Mesendoderm (in vitro differentiated cells): Measurements from ENCODE around the gene IQCB1.
"Not testable (repeated sequence)": the region's sequence is repeated elsewhere in the genome, so short reads cannot be mapped to it uniquely, and the experiment has no call there.

Source experiments
- DNase-seq: peaks from one replicate; pipeline ENCODE4 v3.0.0; 2013
- H2AK5ac ChIP-seq: 2 replicates; pipeline ENCODE4 v1.6.1; 2013; ENCODE audit warnings: low read length, inconsistent platforms
- H2BK120ac ChIP-seq: 2 replicates; pipeline ENCODE4 v1.6.1; 2013; ENCODE audit warnings: low read depth, mild to moderate bottlenecking, low read length, moderate library complexity, mixed read lengths
- H2BK15ac ChIP-seq: replicated peaks from 2 replicates; pipeline ENCODE4 v1.6.1; 2013; ENCODE audit warnings: low read depth, mild to moderate bottlenecking, moderate library complexity
- H2BK5ac ChIP-seq: 2 replicates; pipeline ENCODE4 v1.6.1; 2013; ENCODE audit warnings: low read length, inconsistent platforms
- H3K18ac ChIP-seq: 2 replicates; pipeline ENCODE4 v1.6.1; 2013; ENCODE audit warnings: mild to moderate bottlenecking, low read length, mixed read lengths
- H3K23ac ChIP-seq: one replicate; pipeline ENCODE4 v1.6.1; 2013; ENCODE audit warnings: low read length
- H3K27ac ChIP-seq: 2 replicates; pipeline ENCODE4 v1.5.1; 2013; ENCODE audit warnings: low read depth, mild to moderate bottlenecking, inconsistent platforms, low read length, moderate library complexity
- H3K27me3 ChIP-seq: 2 replicates; pipeline ENCODE4 v1.6.1; 2013; ENCODE audit warnings: low read length, control low read depth, mild to moderate bottlenecking, inconsistent platforms; ENCODE audit not compliant: insufficient read depth, poor library complexity
- H3K36me3 ChIP-seq: 2 replicates; pipeline ENCODE4 v1.6.1; 2013; ENCODE audit warnings: low read length, inconsistent platforms; ENCODE audit not compliant: control insufficient read depth, insufficient read depth
- H3K4ac ChIP-seq: one replicate; pipeline ENCODE4 v1.6.1; 2013; ENCODE audit warnings: low read depth, mild to moderate bottlenecking, low read length, moderate library complexity
- H3K4me1 ChIP-seq: 2 replicates; pipeline ENCODE4 v1.6.1; 2013; ENCODE audit warnings: low read depth, low read length, inconsistent platforms; ENCODE audit not compliant: control insufficient read depth
- H3K4me2 ChIP-seq: 2 replicates; pipeline ENCODE4 v1.6.1; 2013; ENCODE audit warnings: low read length
- H3K4me3 ChIP-seq: 2 replicates; pipeline ENCODE4 v1.5.1; 2013; ENCODE audit warnings: mild to moderate bottlenecking, low read length
- H3K56ac ChIP-seq: one replicate; pipeline ENCODE4 v1.6.1; 2013; ENCODE audit warnings: low read length
- H3K79me1 ChIP-seq: 2 replicates; pipeline ENCODE4 v1.6.1; 2013; ENCODE audit warnings: low read length, inconsistent platforms
- H3K79me2 ChIP-seq: 2 replicates; pipeline ENCODE4 v1.6.1; 2013; ENCODE audit warnings: mild to moderate bottlenecking, low read length; ENCODE audit not compliant: control insufficient read depth, insufficient read depth
- H3K9ac ChIP-seq: 2 replicates; pipeline ENCODE4 v1.6.1; 2013; ENCODE audit warnings: low read length, inconsistent platforms
- H4K5ac ChIP-seq: one replicate; pipeline ENCODE4 v1.6.1; 2013; ENCODE audit warnings: low read length
- H4K8ac ChIP-seq: one replicate; pipeline ENCODE4 v1.6.1; 2013; ENCODE audit warnings: low read depth, mild to moderate bottlenecking, control low read depth, low read length, moderate library complexity
- WGBS: extraction: QIAGEN DNeasy Blood & Tissue Kit; methylation state at CpG from one replicate; pipeline ENCODE4 v1.1.7; 2013; ENCODE audit warnings: low lambda C conversion rate, missing lambda C conversion rate; ENCODE audit not compliant: insufficient coverage; ENCODE audit errors: extremely low coverage; 5-methylcytosine and 5-hydroxymethylcytosine counted together

IQCB1 gene

DNA sequence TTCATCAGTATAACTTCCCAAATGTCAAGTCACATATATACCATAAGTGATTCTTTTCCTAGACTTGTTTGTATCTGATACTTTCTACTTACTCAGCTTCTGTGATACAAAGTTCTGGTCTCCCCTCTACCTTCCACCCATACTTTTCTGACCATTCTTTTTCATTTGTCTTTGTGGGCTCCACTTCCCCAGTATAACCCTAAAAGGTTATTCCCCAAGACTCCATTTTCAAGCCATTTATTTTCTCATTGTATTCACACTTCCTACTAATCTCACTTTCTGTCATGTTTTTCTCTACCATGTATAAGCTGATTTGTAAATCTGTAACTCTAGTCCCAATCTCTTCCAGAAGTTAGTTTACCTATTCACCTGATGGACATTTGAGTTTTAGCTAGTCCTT is 34.0 kb downstream of the IQCB1 start:
- no peak overlapping the region for H2BK15ac ChIP-seq
- H3K79me2 ChIP-seq: no peaks in the 10 kb centered on the region
- H2AK5ac ChIP-seq: no peak overlapping the region
- H3K27ac ChIP-seq: no peak overlapping the region
- no peak overlapping the region for H3K56ac ChIP-seq
- H2BK5ac ChIP-seq: no peak overlapping the region
- H3K23ac ChIP-seq: no peak overlapping the region
- H3K4ac ChIP-seq: no peak overlapping the region
- H3K4me3 ChIP-seq: no peak overlapping the region
- no peaks in the 10 kb centered on the region for H3K4me1 ChIP-seq
- no peak overlapping the region for H2BK120ac ChIP-seq
- H4K5ac ChIP-seq: no peak overlapping the region
- H3K4me2 ChIP-seq: no peak overlapping the region
- H3K9ac ChIP-seq: no peak overlapping the region
- no peaks in the 10 kb centered on the region for H3K79me1 ChIP-seq
- no peaks in the 10 kb centered on the region for H3K36me3 ChIP-seq
- no peak overlapping the region for H4K8ac ChIP-seq
- DNase-seq: no peak
- H3K18ac ChIP-seq: no peak overlapping the region
- H3K27me3 ChIP-seq: no peaks in the 10 kb centered on the region

DNA sequence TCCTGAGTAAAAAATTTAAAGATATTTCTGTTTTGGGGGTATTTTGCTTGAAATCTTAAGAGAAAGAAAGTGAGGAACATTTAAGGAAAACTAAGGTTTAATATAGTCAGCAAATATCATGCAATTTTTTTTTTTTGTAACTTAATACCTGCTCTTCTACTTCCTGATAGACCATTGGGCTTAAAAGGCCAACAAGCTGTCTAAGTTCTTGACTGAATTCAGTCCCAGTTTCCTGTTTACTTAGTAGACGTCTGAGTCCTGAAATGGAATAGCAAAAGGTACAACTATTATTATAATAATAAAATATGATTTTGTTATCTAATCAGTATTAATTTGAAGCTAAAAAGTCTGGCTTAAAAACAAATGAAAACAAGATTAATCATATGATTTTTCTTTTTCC is 37.9 kb downstream of the IQCB1 start:
- no peak overlapping the region for H2AK5ac ChIP-seq
- H3K4me1 ChIP-seq: no peaks in the 10 kb centered on the region
- no peak overlapping the region for H3K4me3 ChIP-seq
- no CpG with 5 or more reads among the region's 1 CpG for WGBS
- DNase-seq: no peak
- H3K27ac ChIP-seq: no peak overlapping the region
- H3K36me3 ChIP-seq: no peaks in the 10 kb centered on the region
- no peak overlapping the region for H3K18ac ChIP-seq
- no peak overlapping the region for H3K56ac ChIP-seq
- H2BK15ac ChIP-seq: no peak overlapping the region
- no peak overlapping the region for H4K5ac ChIP-seq
- no peak overlapping the region for H3K23ac ChIP-seq
- H3K4me2 ChIP-seq: no peak overlapping the region
- H3K27me3 ChIP-seq: no peaks in the 10 kb centered on the region
- no peak overlapping the region for H3K9ac ChIP-seq
- no peak overlapping the region for H3K4ac ChIP-seq
- no peak overlapping the region for H2BK5ac ChIP-seq
- H2BK120ac ChIP-seq: no peak overlapping the region
- no peaks in the 10 kb centered on the region for H3K79me2 ChIP-seq
- H4K8ac ChIP-seq: no peak overlapping the region
- no peaks in the 10 kb centered on the region for H3K79me1 ChIP-seq

DNA sequence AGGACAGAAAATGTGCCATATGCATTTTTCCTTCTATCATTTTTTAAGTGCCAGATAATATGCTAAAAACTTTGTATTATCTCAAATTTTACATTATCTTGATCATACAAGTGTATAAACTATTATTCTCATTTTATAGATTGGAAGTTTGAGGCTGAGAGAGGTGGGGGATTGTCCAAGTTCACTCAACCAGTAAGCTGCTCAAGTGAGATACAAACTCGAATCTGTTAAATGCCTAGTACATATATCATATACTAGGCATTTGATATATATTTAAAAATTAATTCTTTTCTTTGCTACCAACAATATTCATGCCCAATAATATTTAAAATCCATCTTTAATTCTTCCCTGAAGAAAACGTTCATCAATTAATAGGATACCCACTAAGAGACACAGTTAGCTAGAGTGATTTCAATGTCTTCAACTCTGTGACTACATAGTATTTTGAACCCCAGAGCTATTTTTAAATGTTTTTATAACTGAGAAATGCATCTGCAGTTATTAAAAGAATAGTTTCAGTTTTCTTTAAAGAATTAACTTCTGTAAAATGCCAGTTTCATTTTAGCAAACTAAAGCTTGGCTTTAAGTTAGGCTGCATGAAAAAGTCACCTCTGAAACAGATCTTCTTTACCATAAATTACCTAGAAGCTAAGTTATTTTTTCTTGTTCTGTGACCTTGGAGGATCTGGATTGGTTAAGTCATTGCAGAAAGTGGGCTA is 40.4 kb downstream of the IQCB1 start:
- Histone ChIP-seq H3K79me1 (no peaks in the 10 kb centered on the region), H4K8ac (no peak overlapping the region), H2BK5ac (no peak overlapping the region), H3K9ac (no peak overlapping the region), H3K23ac (no peak overlapping the region), H3K79me2 (no peaks in the 10 kb centered on the region), H2BK120ac (no peak overlapping the region), H4K5ac (no peak overlapping the region), H3K56ac (no peak overlapping the region), H2AK5ac (no peak overlapping the region), H3K4ac (no peak overlapping the region), H3K4me1 (no peaks in the 10 kb centered on the region), H2BK15ac (no peak overlapping the region), H3K18ac (no peak overlapping the region), H3K27ac (no peak overlapping the region), H3K27me3 (no peaks in the 10 kb centered on the region), H3K4me3 (no peak overlapping the region), H3K36me3 (no peaks in the 10 kb centered on the region), H3K4me2 (no peak overlapping the region)
- no peak for DNase-seq
- WGBS: 100% methylated on average over 1 of the region's 2 CpGs

DNA sequence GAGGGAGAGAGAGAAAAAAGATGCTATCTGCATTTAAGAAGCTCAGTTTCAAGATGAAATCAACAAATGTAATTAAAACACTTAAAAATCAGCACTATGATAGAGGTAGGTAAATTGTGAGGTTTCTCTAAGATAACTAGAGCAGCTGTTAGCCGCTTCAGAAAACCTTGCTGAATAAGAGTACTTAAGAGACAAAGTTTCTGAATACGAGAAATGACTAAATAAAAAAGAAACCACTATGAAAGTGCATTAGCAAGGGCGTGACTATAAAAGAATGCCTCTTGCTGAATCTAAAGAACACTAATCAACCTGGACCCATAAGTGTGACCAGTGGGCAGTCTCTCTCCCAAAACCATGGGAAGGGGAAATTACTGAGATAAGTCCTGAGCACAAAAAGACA is 41.8 kb downstream of the IQCB1 start:
- Histone ChIP-seq H2AK5ac (no peak overlapping the region), H4K5ac (no peak overlapping the region)
- no CpG with 5 or more reads among the region's 3 CpGs for WGBS

DNA sequence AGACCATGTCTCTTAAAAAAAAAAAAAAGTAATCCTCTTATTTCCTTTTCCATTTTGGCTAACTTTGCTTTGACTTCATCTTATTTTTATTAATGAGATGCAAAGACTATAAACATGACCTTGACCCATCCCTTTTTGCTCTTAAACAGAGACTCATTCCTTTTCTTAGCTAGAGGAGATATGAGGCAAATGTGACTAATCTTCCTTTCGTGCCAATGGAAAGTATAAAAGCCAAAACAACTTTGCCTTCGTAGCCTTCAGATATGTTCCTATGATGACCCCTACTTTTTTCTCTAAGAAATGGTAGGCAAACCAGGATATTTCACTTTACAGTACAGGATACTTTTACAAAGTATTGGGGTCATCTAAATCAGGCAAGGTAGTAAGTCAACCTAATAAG is 48.4 kb downstream of the IQCB1 start:
- WGBS: no CpG with 5 or more reads among the region's 2 CpGs
- H3K9ac ChIP-seq: no peak overlapping the region
- H3K27me3 ChIP-seq: no peaks in the 10 kb centered on the region
- H2BK120ac ChIP-seq: no peak overlapping the region
- no peaks in the 10 kb centered on the region for H3K4me1 ChIP-seq
- H3K23ac ChIP-seq: no peak overlapping the region
- H4K5ac ChIP-seq: no peak overlapping the region
- H3K27ac ChIP-seq: no peak overlapping the region
- H3K56ac ChIP-seq: no peak overlapping the region
- no peak overlapping the region for H3K18ac ChIP-seq
- H3K4me3 ChIP-seq: no peak overlapping the region
- H2BK5ac ChIP-seq: no peak overlapping the region
- no peak overlapping the region for H3K4ac ChIP-seq
- no peak overlapping the region for H4K8ac ChIP-seq
- H3K4me2 ChIP-seq: no peak overlapping the region
- H2BK15ac ChIP-seq: no peak overlapping the region
- no peak for DNase-seq
- no peaks in the 10 kb centered on the region for H3K79me1 ChIP-seq
- no peaks in the 10 kb centered on the region for H3K79me2 ChIP-seq
- H3K36me3 ChIP-seq: no peaks in the 10 kb centered on the region
- H2AK5ac ChIP-seq: no peak overlapping the region

More for the DNA sequence above, 41.8 kb downstream of the IQCB1 start:
- Histone ChIP-seq H4K8ac (no peak overlapping the region), H3K18ac (no peak overlapping the region), H3K27ac (no peak overlapping the region), H2BK120ac (no peak overlapping the region), H2BK5ac (no peak overlapping the region), H3K79me2 (no peaks in the 10 kb centered on the region), H3K9ac (no peak overlapping the region), H3K27me3 (no peaks in the 10 kb centered on the region), H3K79me1 (no peaks in the 10 kb centered on the region), H3K56ac (no peak overlapping the region), H3K23ac (no peak overlapping the region), H3K4me1 (no peaks in the 10 kb centered on the region), H3K4me3 (no peak overlapping the region), H2BK15ac (no peak overlapping the region), H3K36me3 (no peaks in the 10 kb centered on the region), H3K4ac (no peak overlapping the region), H3K4me2 (no peak overlapping the region)
- DNase-seq: no peak

DNA sequence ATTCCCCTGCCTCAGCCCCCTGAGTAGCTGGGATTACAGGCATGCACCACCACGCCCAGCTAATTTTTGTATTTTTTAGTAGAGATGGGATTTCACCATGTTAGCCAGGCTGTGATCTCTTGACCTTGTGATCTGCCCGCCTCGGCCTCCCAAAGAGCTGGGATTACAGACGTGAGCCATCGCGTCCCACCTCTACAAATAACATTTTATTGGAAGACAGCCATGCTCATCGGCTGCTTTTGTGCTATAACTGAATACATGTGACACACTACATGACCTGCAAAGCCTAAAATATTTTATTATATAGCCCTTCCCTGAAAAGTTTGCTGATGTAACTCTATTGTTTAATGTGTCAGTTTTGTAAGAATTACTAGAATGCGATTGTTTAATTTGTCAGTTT is 52.1 kb downstream of the IQCB1 start:
- not testable (repeated sequence) for H3K23ac ChIP-seq, H3K79me1 ChIP-seq, H3K18ac ChIP-seq, H3K27me3 ChIP-seq, H2BK15ac ChIP-seq, H3K9ac ChIP-seq, H3K4ac ChIP-seq, DNase-seq, H3K4me1 ChIP-seq, H4K8ac ChIP-seq, H2BK5ac ChIP-seq, H2AK5ac ChIP-seq, H3K56ac ChIP-seq, H3K79me2 ChIP-seq, H3K27ac ChIP-seq, H3K36me3 ChIP-seq, H3K4me3 ChIP-seq, H2BK120ac ChIP-seq, H4K5ac ChIP-seq, H3K4me2 ChIP-seq
- no CpG with 5 or more reads among the region's 8 CpGs for WGBS
